HK-2 (cell line): ENCODE data around the gene KRTAP1-5.
A peak's percentile ranks its signal among the peaks of the same experiment; 100 is the strongest.
"Not testable (repeated sequence)": the region's sequence is repeated elsewhere in the genome, so short reads cannot be mapped to it uniquely, and the experiment has no call there.

Experiments
- DNase-seq: peaks from one replicate; pipeline ENCODE4 v3.0.0-alpha.2; 2018; ENCODE audit not compliant: unreplicated experiment

KRTAP1-5 gene, protein sequence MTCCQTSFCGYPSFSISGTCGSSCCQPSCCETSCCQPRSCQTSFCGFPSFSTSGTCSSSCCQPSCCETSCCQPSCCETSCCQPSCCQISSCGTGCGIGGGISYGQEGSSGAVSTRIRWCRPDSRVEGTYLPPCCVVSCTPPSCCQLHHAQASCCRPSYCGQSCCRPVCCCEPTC

DNA sequence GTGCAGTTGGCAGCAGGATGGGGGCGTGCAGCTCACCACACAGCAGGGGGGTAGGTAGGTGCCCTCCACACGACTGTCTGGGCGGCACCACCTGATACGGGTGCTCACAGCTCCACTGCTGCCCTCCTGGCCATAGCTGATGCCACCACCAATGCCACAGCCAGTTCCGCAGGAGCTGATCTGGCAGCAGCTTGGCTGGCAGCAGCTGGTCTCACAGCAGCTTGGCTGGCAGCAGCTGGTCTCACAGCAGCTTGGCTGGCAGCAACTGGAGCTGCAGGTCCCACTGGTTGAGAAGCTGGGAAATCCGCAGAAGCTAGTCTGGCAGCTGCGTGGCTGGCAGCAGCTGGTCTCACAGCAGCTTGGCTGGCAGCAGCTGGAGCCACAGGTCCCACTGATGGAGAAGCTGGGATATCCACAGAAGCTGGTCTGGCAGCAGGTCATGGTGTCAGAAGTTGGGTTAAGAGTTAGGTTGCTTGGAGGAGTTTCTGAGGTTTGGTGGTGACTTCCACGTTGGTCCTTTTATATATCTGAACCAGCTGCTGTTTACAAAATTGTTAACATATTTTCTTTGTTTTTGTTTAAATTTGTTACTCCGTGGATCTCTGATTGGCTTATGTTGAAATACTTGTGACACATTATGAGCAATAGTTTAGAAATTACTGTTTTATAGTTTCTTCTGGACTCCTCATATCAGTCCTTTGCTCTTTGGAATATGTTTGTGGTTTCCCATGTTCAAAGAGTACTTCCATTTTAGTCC lies at the start of gene KRTAP1-5:
Gene KRTAP1-5, minus strand, starts transcription at position 494 of the 757 bp plus-strand sequence. Its CDS starts 53 bp downstream, at position 441.
- no peak for DNase-seq

DNA sequence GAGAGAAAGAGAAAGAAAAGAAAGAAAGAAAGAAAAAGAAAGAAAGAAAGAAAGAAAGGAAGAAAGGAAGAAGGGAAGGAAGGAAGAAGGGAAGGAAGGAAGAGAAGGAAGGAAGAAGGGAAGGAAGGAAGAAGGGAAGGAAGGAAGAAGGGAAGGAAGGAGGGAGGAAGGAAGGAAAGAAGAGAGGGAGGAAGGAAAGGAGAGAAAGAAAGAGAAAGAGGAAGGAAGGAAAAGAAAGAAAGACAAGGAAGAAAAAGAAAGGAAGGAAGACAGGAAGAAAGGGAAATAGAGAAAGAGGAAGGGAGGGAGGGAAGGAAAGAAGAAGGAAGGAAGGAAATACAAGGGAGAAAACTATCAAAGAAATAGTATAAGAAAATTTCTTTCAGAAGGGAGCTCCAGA lies 49.8 kb upstream of the KRTAP1-5 start:
- no peak for DNase-seq

DNA sequence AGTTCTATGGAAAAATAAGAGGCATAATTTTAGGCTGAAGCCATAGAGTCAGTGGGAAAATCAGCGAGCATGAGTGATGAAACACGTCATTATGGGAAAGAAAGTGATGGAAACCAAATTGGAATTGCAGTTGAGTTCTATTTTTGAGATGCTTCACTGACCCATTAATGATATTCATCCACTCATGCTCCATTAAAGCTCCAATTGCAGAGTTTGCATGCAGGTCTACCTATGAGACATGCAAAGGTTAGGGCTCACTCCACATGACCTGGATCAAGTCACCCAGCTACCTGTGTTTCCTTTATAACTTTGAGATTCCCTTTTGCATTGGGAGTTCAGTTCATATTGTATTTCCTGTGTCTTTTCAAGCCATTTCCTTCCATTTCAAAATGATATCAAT lies 46.7 kb upstream of the KRTAP1-5 start:
- no peak for DNase-seq

DNA sequence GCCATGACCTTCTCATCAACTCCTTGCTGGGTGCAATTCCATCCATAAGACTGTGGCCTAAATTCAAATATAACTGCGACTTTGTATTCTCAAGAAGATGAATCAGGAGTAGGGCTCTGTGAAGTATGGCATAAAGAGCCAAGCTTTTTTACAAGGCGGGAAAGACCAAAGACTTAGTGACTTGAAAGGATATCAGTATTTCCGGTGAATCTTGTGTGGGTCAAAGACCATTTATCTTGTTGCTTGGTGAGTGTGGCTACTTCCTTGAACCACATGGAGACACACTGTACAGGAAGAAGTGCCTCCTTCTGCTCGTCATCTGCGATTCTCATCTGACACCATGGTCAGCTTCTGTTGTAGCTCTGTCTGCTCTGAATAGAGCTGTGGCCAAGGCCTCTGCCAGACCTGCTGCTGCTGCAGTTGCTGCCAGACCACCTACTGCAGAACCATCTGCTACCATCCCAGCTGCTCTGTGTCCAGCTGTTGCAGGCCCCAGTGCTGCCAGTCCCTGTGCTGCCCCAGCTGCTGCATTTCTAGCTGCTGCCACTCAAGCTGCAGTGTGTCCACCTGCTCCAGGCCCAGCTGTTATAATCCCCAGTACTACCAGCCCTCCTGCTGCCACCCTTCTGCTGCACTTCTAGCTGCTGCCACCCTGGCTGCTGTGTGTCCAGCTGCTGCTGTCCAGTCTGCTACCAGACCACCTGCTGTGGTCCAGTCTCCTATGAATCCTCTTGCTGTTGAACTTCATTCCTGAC lies 44.8 kb upstream of the KRTAP1-5 start:
- no peak for DNase-seq

DNA sequence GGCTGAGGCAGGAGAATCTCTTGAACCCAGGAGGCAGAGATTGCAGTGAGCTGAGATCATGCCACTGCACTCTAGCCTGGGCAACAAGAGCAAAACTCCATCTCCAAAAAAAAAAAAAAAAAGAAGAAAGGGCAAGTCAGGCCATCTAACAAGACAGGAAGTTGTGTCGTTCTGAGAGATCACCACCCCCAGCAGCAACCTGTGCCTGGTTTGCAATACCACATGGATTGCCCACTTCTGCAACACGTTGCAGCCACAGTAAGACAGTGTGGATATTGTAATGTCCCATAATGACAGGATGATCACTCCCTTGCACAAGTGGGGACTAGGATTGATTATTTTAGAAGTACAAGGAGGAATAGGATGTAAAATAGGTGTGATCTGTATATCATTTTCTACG lies 42.0 kb upstream of the KRTAP1-5 start:
- no peak for DNase-seq

DNA sequence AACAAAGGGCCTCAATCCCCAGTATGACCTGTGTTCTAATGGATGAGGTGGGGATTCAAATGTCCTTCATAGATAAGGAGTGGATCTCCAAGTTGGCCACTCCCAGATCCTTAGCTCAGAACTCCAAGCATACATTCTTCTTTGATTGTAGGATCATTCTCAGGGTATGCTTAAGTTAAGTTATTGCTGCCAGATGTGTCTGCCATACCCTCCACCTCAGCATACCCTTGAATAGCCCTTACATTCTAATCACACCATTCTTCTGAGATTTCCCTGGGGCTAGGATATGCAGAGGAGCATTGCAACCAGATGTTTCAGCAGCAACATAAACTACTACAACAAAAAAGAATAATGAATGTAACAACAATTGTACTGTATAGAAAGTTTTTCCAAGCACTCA lies 40.3 kb upstream of the KRTAP1-5 start:
- DNase-seq: no peak

DNA sequence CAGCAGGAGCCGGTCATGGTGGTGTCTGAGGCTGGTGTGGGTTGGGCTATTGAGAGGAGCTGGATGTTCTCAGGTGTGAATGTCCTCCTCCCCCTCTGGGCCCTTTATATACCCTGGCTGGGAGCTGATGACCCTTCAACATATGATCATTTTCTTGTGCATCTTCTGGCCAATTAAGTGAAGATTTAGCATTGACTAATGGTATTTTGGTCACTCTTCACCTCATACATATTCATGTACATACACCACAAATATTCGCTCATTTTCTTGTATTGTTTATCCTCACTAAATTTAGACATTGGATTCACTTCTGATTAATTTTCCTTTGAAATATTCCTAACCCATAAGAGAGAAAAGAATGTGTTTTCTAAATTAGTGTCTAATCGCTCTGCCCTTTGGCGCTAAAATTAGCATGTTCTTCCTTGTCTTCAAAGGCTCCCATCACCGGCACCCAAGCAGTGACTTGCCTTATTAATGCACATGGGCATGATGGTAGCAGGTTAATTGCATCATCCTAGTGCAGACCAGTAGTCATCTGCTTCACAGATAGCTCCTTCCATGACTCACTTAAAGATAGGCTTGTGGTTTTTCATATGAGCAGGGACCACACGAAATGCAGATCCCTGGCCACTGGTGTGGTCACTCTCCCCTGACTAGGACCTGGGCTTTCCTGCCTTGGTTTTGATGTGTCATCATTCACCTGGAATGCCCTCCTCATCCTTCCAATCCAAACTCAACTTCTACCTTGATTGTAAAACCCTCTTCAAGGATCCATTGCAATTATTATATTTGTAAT lies 39.0 kb upstream of the KRTAP1-5 start, which contains the start of gene KRTAP2-4:
Gene KRTAP2-4, minus strand, starts transcription at position 51 of the 796 bp plus-strand sequence. Its CDS starts 34 bp downstream, at position 17.
- peak; percentile 69 for DNase-seq

DNA sequence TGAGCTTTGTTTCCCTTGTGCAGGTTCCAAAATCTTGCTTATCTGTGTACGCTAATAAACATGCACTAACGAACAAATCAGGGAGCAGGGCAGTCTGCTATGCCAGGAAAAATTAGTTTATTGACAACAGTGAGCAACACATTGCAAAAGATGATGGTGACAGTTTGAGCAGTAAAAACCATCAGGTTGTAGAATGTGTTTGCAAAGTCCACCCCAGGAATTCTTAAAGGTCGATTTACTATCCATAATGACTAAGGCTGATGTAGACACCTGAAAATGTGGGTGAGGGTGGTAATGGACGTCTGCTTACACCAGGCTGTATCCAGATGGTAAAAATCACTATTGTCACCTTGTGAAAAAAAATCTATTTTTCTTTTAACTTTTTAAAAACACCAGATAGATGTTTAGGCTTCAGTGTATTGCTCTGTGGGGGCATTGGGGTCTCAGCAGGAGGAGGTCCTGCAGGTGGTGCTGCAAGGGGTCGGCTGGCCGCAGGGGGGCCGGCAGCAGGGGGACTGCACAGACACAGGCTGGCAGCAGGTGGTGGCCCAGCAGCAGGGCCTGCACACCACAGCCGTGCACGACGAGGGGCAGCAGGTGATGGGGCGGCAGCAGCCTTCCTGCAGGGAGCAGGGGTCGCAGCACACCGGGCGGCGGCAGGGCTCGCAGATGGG lies 38.1 kb upstream of the KRTAP1-5 start:
- not testable (repeated sequence) for DNase-seq

DNA sequence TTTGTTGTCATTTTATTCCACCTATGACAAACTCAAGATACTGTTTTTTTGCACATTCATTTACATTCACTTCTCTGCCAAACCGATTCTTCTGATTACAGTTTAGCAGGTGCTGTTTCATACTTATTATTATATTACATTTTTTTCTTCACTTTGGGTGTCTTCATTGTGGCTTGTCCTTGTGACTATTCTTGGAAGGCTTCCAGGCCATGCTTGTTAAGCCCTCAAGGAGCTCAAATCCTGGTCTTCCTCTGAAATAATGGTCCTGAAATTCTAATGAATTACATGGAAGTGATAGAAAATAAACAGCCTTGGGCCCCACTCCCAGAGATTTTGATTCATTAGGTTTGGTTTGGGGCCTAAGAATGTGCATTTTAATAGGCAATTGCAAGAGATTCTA lies 37.3 kb upstream of the KRTAP1-5 start:
- no peak for DNase-seq

DNA sequence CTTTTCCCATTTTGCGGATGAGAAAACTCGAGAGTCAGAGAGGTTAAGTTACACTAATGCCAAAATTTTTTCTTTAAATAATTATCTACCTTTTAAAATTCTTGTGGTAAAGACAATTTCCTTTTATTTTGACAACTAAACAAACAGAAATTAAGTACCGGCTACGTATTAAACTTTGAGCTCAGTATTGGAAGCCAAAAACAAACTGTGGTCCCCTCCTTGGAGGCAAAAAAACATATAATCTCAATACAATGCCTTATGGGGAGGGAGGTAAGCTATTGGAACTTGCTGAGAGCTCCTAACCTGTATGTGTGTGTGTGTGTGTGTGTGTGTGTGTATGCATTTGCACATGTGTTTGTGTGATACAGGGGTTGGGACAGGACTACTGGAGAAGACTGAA lies 36.4 kb upstream of the KRTAP1-5 start:
- no peak for DNase-seq

DNA sequence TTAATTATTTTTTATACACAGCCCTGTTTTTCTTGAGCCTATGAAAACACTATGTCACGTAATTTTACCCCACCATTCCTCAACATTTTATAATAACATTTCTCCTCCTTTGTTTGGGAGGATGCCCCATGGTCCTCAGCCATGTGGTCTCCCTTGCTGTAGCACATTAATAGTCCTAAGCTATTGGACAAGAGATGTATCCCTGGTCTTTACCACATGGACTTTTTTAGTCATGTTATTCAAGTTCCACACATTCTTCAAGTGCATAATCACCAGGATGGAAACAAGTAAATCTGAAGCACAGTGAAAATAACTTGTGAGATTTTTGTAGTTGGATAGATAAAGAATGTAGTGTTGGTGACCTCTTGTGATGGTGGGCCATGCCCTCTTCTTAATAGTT lies 35.0 kb upstream of the KRTAP1-5 start:
- no peak for DNase-seq

DNA sequence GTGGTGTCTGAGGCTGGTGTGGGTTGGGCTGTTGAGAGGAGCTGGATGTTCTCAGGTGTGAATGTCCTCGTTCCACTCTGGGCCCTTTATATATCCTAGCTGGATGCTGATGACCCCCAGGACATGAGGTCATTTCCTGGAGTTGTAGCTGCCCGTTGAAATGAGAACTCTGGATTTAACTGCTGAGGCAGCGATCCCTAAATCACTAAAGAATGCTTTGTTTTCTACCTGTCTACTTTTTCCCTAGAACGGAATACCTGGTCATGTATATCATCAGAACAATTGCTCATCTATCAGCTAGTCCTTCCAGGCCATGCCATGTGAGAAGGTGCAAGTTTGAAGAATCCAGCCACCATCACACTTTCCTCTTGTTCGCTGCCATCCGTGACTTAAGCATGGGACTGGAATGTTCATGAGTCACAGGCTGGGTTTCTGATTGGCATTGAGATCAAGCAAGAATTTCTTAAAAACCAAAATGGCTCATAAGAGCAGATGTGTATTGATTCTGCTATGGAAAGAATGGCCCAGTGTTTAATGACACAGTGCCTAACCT lies 33.1 kb upstream of the KRTAP1-5 start, which contains the start of gene KRTAP2-3:
Gene KRTAP2-3, minus strand, starts transcription at position 63 of the 553 bp plus-strand sequence. CDS start 64 bp downstream, outside the sequence.
- DNase-seq: peak; percentile 81

DNA sequence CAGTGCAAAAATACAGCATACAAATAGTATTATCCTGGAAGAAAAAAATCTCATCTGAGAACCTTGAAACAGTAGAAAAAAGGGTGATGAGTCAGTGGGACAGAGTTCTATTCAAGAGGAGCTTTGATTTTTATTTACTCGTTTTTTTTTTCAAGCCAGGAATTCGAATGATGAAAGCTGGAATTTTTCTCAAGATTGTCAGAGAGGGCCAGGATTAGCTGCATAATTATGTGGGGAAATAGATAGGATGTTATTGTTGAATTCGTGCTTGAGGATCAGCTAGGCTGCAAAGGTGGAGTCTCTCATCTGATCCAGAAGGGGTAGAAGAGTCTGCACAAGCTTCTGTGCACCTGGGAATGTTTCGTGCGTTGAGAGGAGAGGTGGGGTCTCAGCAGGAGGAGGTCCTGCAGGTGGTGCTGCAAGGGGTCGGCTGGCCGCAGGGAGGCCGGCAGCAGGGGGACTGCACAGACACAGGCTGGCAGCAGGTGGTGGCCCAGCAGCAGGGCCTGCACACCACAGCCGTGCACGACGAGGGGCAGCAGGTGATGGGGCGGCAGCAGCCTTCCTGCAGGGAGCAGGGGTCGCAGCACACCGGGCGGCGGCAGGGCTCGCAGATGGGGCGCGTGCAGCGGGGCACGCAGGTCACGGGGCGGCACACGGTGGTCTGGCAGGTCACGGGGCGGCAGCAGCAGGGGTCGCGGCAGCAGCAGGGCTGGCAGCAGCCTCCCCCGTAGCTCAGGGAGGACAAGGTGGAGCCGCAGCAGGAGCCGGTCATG lies 32.5 kb upstream of the KRTAP1-5 start:
- DNase-seq: not testable (repeated sequence)

DNA sequence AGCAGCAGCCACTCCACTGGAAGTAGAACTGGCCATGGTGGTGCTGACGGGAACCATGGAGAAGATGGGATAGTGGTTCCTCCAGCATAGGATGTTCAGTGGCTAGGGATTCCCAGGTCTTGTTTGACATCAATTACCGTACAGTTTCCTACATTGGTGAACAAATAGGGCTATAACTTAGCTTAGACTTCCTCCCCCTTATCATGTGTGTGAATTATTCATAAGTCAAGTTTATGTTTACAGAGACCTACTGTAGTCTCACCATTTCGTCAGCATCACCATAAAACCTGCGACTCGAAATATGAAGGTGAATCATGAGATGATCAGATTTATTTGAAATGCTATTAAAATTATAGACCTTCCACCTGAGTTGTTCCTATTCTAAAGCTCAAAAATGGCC lies 31.7 kb upstream of the KRTAP1-5 start:
- DNase-seq: no peak

DNA sequence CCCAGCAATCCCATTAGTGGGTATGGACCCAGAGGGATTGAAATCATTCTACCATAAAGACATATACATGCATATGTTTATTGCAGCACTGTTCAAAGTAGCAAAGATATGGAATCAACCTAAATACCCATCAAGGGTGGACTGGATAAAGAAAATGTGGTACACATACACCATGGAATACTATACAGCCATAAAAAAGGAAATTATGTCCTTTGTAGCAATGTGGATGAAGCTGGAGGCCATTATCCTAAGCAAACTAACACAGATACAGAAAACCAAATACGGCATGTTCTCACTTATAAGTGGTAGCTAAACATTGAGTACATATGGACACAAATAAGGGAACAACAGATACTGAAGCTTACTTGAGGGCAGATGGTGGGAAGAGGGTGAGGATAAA lies 30.5 kb upstream of the KRTAP1-5 start:
- DNase-seq: no peak

DNA sequence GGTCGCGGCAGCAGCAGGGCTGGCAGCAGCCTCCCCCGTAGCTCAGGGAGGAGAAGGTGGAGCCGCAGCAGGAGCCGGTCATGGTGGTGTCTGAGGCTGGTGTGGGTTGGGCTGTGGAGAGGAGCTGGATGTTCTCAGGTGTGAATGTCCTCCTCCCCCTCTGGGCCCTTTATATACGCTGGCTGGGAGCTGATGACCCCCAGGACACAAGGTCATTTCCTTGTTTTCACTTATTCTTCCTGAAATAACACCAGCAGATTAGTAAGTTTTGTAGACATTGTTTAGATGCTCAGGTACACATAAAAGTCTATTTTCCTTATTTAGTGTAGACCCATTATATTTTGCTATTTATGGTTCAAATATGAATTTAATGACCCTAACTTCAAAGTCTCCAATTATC lies 28.1 kb upstream of the KRTAP1-5 start, which contains the start of gene KRTAP2-2:
Gene KRTAP2-2, minus strand, starts transcription at position 101 of the 400 bp plus-strand sequence. Its CDS starts 19 bp downstream, at position 82.
- not testable (repeated sequence) for DNase-seq

DNA sequence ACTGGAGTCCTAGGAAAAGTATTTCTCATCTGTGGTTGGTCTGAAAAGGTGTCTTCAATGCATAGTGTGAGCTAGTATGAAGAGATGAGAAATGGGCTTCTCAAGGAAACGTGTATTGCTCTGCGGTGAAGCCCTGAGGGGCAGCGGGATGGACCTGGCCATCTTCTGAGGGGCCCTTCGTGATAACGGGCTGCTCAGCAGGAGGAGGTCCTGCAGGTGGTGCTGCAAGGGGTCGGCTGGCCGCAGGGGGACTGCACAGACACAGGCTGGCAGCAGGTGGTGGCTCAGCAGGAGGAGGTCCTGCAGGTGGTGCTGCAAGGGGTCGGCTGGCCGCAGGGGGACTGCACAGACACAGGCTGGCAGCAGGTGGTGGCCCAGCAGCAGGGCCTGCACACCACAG lies 27.5 kb upstream of the KRTAP1-5 start:
- not testable (repeated sequence) for DNase-seq

DNA sequence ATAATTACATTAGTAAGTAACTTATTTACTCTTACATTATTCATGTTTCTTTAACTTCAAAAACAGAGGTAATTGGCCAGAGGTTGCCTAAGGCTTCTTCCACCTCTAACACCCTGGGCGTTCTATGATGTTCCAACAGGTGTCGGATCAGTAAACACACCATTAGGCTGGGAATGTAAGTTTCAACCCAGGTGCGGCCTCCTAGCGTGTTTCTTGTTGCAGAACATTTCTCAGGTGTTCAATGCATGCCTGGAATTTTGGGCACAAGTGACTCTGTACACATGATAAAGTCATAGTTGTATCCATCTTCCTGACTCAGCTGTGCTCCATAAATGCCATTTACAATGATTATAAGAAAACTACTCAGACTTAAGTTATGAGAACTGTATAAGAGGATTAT lies 27.0 kb upstream of the KRTAP1-5 start:
- DNase-seq: no peak

DNA sequence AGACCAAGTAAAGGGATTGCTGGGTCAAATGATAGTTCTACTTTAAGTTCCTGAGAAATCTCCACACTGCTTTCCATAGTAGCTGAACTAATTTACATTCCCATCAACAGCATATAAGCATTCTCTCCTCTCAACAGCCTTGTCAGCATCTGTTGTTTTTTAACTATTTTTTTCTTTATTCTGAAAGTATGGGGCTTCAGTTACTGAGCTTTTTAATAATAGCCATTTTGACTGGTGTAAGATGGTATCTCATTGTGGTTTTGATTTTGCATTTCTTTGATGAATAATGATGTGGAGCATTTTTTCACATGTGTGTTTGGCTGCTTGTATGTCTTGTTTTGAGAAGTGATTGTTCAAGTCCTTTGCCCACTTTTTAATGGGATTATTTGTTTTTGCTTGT lies 25.6 kb upstream of the KRTAP1-5 start:
- no peak for DNase-seq

DNA sequence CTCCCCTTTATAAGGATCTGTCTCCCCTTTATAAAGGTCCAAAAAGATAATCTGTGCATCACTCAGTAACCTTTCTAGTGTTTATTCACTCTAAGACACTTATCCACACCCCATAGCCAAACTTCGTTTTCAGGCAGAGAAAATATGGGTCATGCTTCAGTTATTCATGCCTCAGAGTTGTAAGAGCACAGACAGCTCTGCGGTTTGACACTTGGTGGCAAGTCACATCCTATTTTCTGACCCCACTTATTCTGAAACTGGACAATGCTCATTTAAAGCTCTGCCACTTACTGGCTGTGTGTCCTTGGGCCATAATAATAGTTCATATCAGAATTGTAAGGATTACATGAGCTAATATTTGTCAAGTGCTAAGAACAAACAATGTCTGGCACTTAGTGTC lies 22.1 kb upstream of the KRTAP1-5 start:
- no peak for DNase-seq
